RPMI8226 (cell line): ENCODE measurements around the gene CALM1.

Source experiments
- DNase-seq: peaks from one replicate; pipeline ENCODE4 v3.0.0-alpha.2; 2015

The CALM1 gene

DNA sequence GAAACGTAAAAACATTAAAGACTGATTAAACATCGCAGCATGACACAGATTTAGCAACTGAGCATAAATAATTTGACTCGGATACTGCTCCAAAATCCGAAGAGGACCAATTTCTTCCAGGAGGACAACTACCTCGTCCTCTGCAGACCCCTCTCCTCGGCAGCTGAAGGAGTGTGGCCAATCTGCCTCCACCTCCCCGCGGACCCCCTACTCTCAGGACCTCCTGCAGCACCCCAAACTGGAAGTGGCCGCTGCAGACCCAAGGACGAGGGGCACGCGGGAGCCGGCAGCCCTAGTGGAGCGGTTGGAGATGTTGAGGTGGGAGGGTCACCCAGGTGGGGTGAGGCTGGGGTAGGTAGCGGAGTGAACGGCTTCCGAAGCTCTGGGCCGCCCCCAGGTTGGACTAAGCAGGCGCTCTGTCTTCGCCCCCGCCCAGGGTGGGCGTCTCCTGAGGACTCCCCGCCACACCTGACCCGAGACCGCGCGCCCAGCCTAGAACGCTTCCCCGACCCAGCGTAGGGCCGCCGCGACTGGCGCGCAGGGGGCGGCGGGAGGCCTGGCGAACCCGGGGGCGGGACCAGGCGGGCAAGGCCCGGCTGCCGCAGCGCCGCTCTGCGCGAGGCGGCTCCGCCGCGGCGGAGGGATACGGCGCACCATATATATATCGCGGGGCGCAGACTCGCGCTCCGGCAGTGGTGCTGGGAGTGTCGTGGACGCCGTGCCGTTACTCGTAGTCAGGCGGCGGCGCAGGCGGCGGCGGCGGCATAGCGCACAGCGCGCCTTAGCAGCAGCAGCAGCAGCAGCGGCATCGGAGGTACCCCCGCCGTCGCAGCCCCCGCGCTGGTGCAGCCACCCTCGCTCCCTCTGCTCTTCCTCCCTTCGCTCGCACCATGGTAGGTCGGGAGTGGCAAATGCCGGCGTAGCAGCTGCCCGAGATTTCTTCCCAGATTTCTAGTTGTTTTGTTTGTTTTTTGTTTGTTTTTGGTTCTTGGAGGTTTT, at the start of gene CALM1:
CALM1 (plus strand) TSS at position 689 of the 999 bp plus-strand sequence; CDS start at position 891, 202 bp downstream.
- peak; percentile 91 for DNase-seq

DNA sequence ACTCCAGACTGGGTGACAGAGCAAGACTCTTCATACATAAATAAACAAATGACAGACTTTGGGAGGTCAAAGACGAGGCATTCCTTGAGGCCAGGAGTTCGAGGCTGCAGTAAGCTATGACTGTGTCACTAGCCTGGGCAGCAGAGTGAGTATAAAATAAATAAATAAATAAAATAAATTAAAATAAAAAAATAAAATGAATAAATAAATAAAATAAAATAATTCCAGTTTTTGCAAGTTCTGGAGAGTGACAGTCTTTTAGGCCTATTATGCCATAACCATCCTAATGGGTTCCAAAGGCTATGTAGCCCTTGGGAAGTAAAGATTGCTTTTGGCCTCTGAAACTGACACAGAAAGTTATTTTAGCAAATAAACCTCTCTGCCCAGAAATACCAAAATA, 48.6 kb upstream of the CALM1 start:
- no peak for DNase-seq

DNA sequence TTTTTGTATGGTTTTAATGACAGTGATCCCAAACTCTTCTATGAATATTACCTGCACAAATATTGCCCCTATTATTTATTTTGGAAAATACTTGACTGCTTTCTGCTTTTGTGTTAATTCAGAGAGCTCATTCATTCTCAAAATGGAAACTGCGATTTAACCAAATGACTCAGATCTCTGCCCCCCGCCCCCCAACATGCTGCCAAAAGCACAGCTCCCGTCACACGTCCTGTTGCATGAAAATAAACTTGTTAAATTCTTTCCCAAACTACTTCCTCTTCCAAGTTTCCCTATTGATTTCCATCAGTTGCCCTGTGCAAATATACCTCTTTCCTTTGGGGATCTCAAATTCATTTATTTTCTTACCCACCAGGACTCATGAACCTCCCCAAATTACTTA, 47.1 kb upstream of the CALM1 start:
- no peak for DNase-seq

DNA sequence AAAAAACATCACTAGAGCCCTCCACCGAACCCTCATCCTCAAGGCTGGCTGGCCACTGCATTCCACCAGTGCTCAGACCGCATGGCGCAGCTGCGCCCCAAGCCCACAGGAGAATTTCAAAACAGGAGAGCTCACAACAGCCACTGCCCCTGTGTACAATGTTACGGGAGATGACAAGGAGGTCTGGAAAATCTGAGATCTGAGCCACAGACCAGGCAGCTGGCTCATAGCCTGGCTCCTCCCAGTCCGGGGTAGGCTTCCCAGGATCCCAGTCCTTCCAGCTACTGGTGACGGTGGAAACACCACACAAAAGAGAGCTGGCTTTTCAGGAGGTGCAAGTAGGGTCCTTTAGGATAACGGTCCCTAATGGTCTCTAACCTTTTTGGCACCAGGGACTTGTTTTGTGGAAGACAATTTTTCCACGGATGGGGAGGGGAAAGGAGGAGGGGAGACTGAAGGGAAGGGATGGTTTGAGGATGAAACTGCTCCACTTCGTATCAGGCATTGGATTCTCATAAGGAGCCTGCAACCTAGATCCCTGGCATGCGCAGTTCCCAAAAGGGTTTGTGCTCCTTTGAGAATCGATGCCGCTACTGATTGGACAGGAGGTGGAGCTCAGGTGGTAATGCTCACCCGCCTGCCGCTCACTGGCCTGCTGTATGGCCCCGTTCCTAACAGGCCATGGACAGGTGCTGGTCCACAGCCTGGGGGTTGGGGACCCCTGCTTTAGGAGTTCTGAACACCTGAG, 42.1 kb upstream of the CALM1 start:
- DNase-seq, result no peak

DNA sequence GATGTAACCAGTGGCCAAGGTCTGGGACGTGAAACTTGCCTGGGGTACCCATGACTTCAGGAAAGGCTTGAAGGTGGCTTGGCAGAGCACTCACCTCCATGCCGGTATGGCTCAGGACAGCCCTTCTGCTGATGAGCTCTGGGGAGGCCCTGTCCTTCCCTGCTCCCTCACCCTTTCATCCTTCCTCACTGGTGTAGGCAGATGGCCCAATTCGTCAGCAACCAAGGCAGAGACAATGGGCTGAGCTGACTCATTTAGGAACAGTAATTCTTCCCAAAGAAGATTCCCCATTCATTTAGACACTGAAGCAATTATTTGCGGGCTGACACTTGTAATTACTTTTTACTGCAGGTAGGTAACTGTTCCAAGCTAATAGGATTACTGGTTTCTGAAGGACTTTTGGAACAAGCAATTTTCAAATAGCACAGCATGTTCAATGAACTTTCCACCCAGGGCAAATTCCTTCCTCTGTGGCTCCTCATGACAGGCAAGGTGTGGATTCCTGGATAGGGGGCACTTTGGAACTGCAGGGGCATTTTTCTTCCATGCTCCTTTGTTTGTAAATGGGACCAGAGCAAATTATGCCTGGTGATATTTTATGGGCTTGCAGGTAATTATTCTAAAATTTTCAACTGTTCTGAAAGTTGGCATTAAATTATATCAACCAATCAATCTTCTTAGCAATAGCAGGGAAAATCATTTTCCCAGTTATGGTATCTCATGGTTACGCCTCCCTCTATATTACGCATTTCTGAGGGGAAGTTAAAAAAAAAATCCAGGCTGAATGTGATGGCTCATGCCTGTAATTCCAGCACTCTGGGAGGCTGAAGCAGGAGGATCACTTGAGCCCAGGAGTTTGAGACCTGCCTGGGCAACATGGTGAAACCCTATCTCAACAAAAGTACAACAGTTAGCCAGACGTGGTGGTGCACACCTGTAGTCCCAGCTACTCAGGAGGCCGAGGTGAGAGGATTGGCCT, 41.0 kb upstream of the CALM1 start:
- no peak for DNase-seq

DNA sequence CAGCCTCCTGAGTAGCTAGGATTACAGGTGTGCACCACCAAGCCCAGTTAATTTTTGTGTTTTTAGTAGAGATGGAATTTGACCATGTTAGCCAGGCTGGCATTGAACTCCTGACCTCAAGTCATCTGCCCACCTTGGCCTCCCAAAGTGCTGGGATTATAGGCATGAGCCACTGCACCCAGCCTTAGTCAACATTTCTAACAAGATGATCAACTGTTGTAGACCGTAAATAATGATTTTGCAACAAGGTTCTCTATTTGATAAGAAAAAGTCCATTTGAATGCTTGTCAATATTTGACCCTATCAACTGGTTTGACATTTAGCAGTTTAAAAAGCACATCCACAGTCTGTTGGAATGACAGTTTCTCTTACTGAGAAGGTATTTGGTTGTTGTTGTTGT, 39.9 kb upstream of the CALM1 start:
- DNase-seq, result no peak

DNA sequence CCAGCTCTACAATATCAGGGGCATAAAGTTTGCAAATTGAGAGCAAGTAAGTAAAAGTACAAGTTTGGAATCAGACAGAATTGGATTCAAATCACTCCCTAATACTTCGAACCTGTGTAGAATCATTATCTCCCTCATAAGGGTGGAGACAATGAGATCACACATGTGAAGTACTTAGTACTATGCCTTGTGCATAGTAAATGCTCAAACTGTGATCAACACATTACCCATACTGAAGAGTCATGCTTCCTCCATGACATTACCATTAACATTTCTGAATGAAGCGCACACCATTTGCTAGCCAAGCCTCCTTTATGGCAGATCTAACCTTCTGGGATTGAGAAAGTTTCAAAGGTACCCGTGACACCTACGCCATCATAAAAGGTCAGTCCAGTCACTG, 38.5 kb upstream of the CALM1 start:
- no peak for DNase-seq

DNA sequence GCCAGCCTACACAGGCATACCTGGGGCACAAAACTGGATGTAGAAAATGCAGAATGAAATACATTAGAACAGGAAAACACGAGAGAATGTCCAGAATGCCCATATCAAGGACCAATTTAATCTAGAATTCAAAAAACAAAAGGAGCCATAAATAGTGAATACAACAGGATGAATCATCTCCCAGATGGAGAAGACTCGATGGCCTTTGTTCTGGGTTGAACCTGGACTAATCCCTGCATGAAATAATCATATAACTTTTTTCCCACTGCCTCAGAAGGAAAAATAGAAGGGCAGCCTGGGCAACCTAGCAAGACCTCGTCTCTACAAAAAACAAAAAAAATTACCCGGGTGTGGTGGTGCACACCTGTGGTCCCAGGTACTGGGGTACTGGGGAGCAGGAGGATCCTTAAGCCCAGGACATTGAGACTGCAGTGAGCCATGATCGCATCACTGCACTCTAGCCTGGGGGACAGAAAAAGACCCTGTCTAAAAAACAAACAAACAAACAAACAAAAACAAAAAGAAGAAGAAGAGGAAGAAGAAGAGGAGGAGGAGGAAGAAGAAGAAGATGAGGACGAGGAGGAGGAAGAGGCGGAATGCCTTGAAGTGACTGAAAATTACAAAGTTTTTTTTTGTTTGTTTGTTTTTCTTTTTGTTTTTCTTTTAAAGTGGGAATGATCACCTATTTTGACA, 34.8 kb upstream of the CALM1 start:
- no peak for DNase-seq

DNA sequence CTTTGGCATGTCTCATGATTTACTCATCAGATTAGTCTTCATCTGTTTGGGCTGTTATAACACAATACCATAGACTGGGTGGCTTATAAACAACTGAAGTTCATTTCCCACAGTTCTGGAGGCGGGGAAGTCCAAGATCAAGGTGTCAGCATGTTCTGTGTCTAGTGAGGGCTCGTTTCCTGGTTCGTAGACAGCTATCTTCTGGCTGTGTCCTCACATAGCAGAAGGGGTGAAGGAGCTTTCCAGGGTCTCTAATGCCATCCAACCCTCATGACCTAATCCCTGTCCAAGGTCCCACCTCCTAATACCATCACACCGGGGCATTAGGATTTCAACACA, 34.3 kb upstream of the CALM1 start:
- no peak for DNase-seq

DNA sequence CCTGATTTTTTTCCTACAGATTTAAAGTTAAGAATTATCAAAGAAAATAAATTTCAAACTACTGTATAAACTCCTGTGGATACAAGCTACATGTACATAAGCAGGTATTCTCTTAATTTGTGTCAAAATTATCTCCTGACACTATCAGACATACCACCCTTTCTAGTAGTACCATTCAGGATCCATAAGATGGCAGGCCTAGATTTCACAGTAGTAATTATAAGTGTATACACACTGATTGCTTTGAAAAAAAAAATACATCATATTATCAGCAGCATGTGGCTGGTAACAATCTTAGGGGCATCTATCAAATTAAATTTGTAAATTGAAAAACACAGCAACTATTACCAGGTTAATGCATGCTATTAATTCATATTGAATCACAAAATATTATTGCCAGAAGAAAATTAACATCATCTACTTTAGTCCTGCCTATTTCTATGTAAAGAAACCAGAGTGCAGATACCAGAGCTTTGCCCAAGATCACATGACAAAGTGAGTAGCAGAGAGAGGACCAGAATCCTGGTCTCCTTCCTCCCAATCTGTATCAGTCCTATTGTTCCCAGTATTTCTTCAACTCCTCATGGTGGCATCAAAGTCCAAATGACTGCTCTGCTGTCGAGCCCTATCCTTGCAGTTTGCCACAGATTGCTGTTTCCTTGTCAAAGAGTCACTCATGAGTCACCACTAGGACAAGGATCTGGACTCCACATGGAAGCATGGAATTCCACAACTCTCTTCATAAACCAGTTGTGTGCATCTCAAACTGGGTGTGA, 27.7 kb upstream of the CALM1 start:
- no peak for DNase-seq

DNA sequence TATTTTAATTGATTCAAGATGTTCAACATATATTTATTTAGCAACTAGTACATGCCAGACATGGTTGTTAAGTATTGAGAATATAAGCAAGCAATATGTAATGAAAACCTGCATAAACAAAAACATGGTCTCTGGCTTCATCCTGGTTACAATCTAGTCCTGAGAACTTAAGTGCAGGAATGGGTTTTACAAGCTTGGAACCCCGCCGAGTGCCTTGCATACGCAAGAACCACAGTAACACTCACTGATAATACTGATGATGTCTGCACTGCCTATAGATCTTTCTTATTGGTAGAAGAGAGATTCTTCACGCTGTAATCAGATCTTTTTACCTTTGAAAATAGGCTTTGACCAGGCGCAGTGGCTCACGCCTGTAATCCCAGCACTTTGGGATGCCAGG, 22.9 kb upstream of the CALM1 start:
- no peak for DNase-seq

DNA sequence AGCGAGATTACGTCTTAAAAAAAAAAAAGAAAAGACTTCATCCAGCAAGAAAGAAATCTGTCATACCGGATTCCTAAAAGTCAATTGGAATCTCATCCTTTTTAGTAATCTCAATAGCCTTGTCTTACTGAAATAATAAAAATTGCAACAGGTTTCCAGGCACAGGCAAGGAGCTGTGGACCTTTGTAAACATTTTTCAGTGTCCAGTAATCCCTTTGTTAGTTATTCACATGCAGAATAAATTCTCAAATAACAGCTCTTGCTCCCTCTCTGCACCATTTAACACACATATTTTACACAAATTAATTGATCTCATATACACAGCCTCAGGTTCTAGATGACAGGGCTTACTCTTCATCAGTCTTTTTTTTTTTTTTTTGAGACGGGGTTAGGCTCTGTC, 22.0 kb upstream of the CALM1 start:
- DNase-seq, result no peak

DNA sequence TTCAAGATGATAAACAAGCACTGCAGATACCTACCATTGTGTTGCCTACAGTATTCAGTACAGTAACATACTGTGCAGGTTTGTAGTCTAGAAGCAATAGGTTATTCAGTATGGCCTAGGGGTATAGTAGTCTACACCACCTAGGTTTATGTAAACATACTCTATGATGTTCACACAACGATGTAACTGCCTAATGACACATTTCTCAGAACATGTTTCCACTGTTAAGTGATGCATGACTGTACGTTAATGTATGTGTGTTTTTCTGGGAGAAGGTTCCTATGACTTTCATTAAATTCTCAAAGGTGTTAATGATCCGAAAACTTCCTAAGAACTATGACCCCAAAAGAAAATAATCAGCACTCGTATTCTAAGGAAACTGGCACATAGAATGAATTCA, 20.9 kb upstream of the CALM1 start:
- DNase-seq, result no peak

DNA sequence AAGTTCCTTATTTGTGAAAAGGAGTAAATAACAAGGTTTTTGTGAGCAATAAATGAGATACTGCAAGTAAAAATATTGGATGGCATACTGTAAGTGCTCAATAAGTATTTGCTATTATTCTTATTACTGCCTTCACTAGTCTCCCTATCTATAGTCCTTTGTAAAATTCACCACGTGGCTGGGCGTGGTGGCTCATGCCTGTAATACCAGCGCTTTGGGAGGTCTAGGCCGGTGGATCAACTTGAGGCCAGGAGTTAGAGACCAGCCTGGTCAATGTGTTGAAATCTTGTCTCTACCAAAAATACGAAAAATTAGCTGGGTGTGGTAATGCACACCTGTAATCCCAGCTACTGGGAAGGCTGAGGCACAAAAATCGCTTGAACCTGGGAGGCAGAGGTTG, 18.6 kb upstream of the CALM1 start:
- no peak for DNase-seq

DNA sequence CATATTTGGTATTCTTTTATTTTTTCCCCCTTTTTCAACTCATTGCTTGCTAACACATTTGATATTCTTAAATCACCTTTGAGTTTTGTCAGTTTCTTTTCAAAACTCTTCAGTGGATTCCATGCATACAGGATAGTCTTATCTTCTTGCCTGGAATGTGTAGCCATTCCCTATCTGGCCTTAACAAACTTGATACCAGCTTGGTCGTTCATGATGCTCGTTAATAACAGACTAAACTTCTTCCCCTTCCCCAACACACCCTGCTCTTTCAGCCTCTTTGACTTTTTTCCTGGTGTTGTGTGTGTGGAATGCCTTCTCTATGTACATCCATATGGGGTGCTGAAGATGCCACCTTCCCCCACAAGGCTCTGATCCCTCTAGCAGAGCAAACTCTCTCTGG, 17.7 kb upstream of the CALM1 start:
- no peak for DNase-seq

DNA sequence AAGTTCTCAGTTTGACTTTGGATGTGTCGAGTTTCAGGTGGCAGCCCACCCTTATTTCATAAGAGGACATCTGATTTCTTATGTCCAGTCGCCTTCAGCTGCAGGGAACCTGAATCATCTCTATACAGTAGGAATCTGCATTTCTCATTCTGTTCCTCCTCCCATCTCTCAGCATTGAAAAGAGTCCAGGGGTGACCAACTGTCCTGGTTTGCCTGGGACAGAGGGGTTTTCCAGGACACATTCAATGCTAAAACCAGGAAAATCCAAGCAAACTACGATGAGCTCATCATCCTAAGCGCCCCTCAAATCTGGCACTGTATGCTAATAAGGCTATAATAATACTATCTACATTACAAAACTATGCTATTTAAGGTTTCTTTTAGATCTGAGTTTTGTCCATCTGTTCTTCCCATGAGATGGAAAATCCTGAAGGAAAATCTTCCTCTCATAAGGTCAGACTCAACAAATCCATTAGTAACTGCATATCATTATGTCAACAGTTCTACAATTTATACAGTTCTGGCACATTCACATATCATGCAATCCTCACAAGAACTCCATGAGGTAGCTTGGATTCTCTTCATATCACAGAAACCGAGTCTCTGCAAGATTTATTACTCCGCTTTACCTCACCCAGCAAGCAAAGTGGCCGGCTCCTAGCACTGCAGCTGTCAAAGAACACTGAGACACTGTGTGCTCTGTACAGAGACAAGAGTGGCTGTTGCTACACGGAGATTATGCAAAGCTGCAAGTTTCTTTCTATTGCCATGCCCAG, 15.6 kb upstream of the CALM1 start:
- DNase-seq, result no peak

DNA sequence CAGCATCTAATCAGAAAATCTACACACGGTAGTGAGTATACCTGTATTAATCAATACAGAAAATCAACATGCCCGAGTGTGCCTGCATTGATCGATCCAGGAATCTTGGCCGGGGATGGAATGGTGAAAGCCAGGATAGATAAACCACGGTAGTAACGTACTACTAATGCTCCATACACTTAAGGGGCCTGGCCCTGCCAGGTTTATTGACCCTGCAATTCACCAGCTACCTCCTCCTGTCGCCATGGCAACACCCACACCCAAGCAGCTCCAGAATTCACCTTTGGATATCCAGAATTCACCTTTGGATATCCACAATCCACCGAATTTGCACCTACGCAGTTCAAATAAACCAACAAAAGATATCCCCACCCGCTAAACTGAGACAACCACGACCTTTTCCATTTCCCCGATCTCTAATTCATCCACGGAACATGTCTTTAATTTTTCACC, 14.8 kb upstream of the CALM1 start:
- DNase-seq, result no peak

DNA sequence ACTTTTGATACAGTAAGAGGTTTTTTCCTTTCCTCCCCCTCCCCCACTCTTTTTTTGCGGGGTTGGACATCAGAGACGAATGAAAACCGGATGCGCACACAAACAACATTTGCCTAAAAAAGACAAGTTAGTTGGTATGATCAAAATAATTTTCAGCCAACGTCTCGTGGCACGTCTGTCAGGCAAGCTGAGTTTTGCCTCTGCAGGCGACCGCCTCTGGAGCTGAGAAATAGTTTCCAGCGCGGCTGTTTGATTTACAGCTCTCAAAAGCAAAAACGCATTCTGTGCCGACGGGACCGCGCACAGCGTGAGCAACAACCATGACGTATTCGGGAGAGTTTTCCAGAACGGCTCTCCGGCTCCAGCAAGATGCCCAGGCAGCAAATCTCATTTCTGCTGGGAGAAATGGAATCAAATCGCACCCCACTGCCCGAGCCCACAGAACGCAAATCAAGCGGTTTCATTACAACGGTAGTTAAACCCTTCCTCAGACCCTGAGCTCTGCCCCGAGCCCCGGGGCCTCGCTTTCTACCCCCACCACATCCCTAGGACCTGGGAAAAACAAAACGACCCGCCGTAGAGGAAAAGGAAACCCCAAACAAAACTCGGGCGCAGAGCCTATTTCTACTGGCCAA, 14.2 kb upstream of the CALM1 start:
- DNase-seq, result peak; percentile 48

DNA sequence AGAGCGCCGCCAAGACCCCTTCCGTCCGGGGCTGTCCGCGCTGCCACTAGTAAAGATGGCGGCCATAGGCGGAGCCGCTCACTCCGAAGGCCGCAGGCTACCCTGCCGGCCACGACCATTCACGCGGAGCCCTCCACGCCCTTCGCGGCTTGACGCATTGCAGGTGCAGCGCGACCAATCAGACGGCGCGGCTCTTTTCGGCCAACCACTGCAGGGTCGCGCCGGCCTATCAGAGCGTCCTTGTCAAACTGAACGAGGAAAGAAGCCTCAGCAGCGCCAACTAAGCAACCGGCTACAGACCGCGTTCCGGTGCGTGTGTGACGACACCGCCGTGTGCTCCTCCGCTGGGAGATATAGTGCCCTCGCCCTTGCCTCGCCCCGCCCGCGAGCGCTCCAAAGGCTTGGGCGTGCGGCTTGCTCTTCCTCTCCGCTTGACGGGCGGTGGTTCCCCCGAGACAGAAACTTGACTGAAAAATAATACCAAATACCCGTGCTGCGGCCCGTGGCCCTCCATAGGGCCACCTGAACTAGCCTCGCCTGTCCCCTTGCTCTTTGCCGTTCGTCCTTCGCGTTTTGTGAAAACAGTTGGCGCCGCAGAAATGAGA, 13.6 kb upstream of the CALM1 start:
- peak; percentile 97 for DNase-seq
